D721Med (cell line): ENCODE measurements around the gene CEP152.

Experiments used
- DNase-seq: peaks from one replicate; pipeline ENCODE4 v3.0.0; 2011; ENCODE audit warnings: low spot score; ENCODE audit not compliant: insufficient read length
- FAIRE-seq: peaks from 2 replicates; lab custom pipeline; 2011; peaks lifted over from hg19 to GRCh38; lab: Jason Lieb, UNC
- CTCF ChIP-seq: IDR thresholded peaks from 2 replicates; pipeline ENCODE4 v1.5.1; 2012; ENCODE audit warnings: mild to moderate bottlenecking, control low read depth; ENCODE audit not compliant: insufficient read depth; ENCODE audit errors: missing control alignments

CEP152 gene

GRCh38 chr15:48828471-48828870, 17.6 kb upstream of the CEP152 start:
- no peak for TF ChIP-seq CTCF
- FAIRE-seq (no peak), DNase-seq (no peak)

GRCh38 chr15:48825075-48825474, 14.2 kb upstream of the CEP152 start:
- FAIRE-seq, result no peak

GRCh38 chr15:48823706-48824105, 12.8 kb upstream of the CEP152 start:
- DNase-seq, result no peak
- FAIRE-seq, result no peak
- TF ChIP-seq CTCF, result no peak

More at GRCh38 chr15:48825075-48825474, 14.2 kb upstream of the CEP152 start:
- TF ChIP-seq CTCF, result no peak
- DNase-seq, result no peak

GRCh38 chr15:48823237-48823636, 12.4 kb upstream of the CEP152 start:
- no peak for TF ChIP-seq CTCF
- DNase-seq, result no peak
- no peak for FAIRE-seq

GRCh38 chr15:48814286-48814685, 3.4 kb upstream of the CEP152 start:
- DNase-seq (no peak), FAIRE-seq (no peak)
- no peak for TF ChIP-seq CTCF

GRCh38 chr15:48811325-48811958, 573 bp upstream of the CEP152 start:
- DNase-seq, result no peak
- no peak for FAIRE-seq
- peak; percentile 6 for TF ChIP-seq CTCF

- no peak for TF ChIP-seq CTCF
- no peak for DNase-seq
- FAIRE-seq, result no peak
Observed at GRCh38 chr15:48806151-48806550, 4.7 kb downstream of the CEP152 start.
